ENCODE results near the gene PSPN. TPM values are rescaled to one million over a fixed set of nuclear protein-coding genes. Genes with fewer than 3 reads are reported as not detected.
"Not testable (repeated sequence)": the region's sequence is repeated elsewhere in the genome, so short reads cannot be mapped to it uniquely, and the experiment has no call there.

PSPN gene
- total RNA-seq, 1 experiment from 2014 or later, result 1.4 TPM

DNA sequence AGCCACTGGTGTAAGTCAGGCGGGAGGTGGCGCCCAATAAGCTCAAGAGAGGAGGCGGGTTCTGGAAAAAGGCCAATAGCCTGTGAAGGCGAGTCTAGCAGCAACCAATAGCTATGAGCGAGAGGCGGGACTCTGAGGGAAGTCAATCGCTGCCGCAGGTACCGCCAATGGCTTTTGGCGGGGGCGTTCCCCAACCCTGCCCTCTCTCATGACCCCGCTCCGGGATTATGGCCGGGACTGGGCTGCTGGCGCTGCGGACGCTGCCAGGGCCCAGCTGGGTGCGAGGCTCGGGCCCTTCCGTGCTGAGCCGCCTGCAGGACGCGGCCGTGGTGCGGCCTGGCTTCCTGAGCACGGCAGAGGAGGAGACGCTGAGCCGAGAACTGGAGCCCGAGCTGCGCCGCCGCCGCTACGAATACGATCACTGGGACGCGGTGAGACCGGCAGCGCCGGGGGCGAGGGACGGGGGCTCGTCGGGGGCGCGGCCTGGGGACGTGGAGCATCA is 3.1 kb downstream of the PSPN start, which contains the start of gene ALKBH7:
TSS of gene ALKBH7 (plus strand) at position 201 of the 502 bp plus-strand sequence. CDS start at position 228, 27 bp downstream.
- H3K36me3 ChIP-seq, result peaks cover 6% of the 10 kb centered on the region; the same call in 1 of the 2 replicates
- peaks cover 6% of the 10 kb centered on the region; the same call in 1 of the 2 replicates for H3K4me1 ChIP-seq
- H3K4me3 ChIP-seq, result peak within 1 kb of the TSS; percentile 92
- H3K27ac ChIP-seq, result peak within 1 kb of the TSS; percentile 84
- no peaks in the 10 kb centered on the region for H3K27me3 ChIP-seq
- no peaks in the 10 kb centered on the region for H3K9me3 ChIP-seq (replicated peaks)
- peak; percentile 99 to 100 for DNase-seq

DNA sequence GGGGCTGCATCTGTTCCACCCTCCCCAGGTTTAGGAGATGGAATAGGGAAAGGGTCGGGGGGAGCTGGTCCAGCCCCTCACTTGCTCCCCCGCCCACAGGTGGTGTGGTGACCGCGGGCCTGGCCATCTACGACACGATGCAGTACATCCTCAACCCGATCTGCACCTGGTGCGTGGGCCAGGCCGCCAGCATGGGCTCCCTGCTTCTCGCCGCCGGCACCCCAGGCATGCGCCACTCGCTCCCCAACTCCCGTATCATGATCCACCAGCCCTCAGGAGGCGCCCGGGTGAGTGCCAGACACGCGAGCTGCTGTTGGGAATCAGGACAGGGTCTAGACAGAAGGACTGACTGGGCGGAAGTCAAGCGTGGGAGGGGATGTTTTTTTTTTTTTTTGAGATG is 11.4 kb downstream of the PSPN start:
- peaks cover 22% of the 10 kb centered on the region for H3K36me3 ChIP-seq
- no peaks in the 10 kb centered on the region for H3K4me1 ChIP-seq
- no peaks in the 10 kb centered on the region for H3K9me3 ChIP-seq (replicated peaks)
- H3K27me3 ChIP-seq, result no peaks in the 10 kb centered on the region
- no peak for DNase-seq
- H3K27ac ChIP-seq, result no peak overlapping the region
- no peak overlapping the region for H3K4me3 ChIP-seq

DNA sequence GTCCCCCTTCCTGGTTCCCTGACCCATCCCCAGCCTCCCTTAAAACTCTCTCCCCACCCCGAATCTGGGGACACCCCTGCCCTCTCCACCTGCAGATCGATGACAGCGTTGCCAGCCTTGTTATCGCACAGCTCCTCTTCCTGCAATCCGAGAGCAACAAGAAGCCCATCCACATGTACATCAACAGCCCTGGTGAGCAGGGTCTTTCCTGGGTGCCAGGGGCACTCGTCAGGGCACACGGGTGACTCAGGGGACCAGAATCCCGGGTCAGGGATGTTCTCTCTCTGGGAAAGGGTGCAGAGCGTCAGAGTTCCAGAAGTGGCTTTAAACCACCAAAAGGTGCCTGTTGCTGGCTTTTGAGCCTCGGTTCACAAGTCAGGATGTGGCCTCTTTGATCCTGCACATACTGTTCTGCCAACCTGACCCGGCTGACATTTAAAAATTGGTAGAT is 13.4 kb downstream of the PSPN start:
- Histone ChIP-seq H3K4me3 (peak overlapping the region; percentile 94), H3K27ac (peak overlapping the region; percentile 82; the same call in 1 of the 2 replicates), H3K36me3 (peaks cover 16% of the 10 kb centered on the region), H3K27me3 (no peaks in the 10 kb centered on the region), H3K9me3 (replicated peaks) (no peaks in the 10 kb centered on the region), H3K4me1 (0 out of 2 replicates have a peak, but pooled peaks cover 3% of the 10 kb centered on the region)
- no peak for DNase-seq

DNA sequence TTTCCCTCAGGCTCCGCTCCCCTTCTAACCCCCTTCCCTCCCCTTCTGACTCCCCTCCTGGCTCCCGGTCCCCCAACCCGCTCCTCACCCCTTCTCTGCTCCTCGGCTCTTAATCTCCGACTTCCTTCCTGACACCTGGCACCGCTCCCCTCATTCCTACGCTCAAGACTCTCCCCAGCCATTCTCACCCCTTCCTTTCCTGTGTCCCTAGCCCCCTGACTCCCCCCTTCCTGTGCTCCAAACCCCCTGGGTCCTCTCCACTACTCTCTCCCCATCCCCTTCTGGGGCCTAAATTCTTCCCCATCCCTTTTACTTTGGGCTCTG is 13.7 kb downstream of the PSPN start:
- Histone ChIP-seq H3K4me1 (0 out of 2 replicates have a peak, but pooled peaks cover 3% of the 10 kb centered on the region), H3K4me3 (peak overlapping the region; percentile 94), H3K27me3 (no peaks in the 10 kb centered on the region), H3K36me3 (peaks cover 16% of the 10 kb centered on the region), H3K27ac (peak overlapping the region; percentile 82), H3K9me3 (replicated peaks) (no peaks in the 10 kb centered on the region)
- peak; percentile 34 to 41 for DNase-seq

DNA sequence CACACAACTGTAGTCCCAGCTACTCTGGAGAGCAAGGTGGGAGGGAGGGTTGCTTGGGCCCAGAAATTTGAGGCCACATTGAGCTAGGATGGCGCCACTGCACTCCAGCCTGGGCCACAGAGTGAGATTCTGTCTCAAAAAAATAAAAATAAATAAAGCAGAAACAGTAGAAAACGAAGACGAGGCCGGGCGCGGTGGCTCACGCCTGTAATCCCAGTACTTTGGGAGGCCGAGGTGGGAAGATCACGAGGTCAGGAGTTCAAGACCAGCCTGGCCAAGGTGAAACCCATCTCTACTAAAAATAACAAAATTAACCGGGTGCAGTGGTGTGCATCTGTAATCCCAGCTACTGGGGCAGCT is 14.9 kb downstream of the PSPN start:
- H3K9me3 ChIP-seq (replicated peaks); DNase-seq; H3K4me1 ChIP-seq; H3K36me3 ChIP-seq; H3K27me3 ChIP-seq; H3K27ac ChIP-seq: not testable (repeated sequence)
- H3K4me3 ChIP-seq, result peak overlapping the region; percentile 94

DNA sequence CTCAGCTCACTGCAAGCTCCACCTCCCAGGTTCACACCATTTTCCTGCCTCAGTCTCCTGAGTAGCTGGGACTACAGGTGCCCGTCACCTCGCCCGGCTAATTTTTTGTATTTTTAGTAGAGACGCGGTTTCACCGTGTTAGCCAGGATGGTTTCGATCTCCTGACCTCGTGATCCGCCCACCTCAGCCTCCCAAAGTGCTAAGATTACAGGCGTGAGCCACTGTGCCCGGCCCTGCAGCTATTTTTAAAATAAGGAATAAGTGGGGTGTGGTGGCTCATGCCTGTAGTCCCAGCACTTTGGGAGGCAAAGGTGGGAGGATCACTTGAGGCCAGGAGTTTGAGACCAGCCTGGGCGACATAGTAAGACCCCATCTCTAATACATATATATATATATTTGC is 15.3 kb downstream of the PSPN start:
- H3K4me1 ChIP-seq; H3K4me3 ChIP-seq; H3K27ac ChIP-seq; H3K27me3 ChIP-seq; H3K9me3 ChIP-seq (replicated peaks); H3K36me3 ChIP-seq; DNase-seq: not testable (repeated sequence)

DNA sequence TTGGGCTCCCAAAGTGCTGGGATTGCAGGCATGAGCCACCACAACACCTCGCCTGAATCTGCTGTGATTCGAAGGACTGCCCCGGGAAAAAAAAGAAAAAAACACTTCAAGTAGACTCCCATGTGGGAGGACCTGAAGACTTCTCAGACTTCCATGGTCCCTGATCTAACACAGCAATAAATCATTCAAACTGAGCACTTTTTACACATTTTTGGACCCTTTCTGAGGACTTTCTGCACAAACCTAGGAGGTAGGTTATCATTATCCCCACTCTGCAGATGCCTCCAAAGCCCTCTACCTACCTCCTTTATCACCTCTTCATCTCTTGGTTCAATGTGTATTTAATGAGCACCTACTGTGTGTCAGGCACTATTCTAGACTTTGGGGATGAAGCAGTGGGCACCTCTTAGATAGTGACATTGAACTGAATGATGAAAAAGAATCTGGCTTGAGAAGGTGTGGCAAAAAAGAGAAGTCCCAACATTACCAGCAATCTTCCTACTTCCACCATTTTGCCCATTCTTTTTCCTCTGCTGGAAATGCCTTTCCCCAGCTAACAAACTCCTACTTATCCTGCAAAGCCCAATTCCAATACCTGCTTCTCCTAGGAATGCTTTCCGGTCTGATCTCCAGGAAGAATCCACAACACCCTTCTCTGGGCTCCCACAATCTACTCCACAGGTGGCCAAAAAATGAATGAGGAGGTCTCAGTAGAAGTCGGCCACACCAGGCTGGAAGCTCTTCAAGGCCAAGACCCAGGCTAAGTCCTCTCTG is 16.0 kb downstream of the PSPN start:
- DNase-seq, result no peak
- H3K27me3 ChIP-seq, result no peaks in the 10 kb centered on the region

DNA sequence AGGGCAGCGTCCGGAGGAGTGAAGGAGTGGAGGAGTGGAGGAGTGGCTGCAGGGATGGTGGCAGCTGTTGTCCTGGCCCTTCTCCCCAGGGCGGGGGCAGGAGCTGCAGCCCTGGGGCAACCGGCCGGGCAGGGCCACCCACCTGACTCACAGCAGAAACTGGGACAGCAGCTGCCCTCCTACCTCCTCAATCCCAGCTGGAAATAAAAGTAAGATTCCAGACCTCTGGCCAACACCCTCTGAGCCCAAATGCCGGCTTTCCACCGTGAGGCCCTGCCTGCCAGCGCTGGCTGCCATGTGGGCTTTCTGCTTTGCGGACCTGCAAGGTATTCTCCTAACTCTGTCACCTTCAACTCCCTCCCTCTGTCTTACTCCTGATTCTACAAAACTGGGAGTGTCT is 17.7 kb downstream of the PSPN start:
- Histone ChIP-seq H3K36me3 (no peaks in the 10 kb centered on the region), H3K4me3 (0 out of 2 replicates have a peak overlapping the region, but pooled peaks have one; percentile 12), H3K9me3 (replicated peaks) (no peaks in the 10 kb centered on the region), H3K27ac (peak overlapping the region; percentile 39; the same call in 1 of the 2 replicates), H3K4me1 (0 out of 2 replicates have a peak, but pooled peaks cover 3% of the 10 kb centered on the region), H3K27me3 (no peaks in the 10 kb centered on the region)
- DNase-seq, result peak; percentile 85 to 86

More for the DNA sequence above, 16.0 kb downstream of the PSPN start:
- Histone ChIP-seq H3K27ac (no peak overlapping the region), H3K36me3 (no peaks in the 10 kb centered on the region), H3K4me3 (no peak overlapping the region), H3K4me1 (0 out of 2 replicates have a peak, but pooled peaks cover 3% of the 10 kb centered on the region), H3K9me3 (replicated peaks) (no peaks in the 10 kb centered on the region)

DNA sequence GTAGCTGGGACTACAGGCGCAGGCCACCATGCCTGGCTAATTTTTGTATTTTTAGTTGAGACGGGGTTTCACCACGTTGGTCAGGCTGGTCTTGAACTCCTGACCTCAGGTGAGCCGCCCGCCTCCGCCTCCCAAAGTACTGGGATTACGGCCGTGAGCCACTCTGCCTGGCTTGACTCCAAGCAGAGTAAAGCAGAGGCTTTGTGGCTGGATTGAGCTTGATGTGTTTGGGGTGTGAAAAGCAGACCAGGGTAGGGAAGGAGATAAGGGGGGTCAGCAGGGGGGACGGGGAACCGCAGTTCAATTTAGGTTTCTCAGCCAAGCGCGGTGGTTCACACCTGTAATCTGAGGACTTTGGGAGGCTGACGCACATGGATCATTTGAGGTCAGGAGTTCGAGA is 18.6 kb downstream of the PSPN start:
- no peaks in the 10 kb centered on the region for H3K36me3 ChIP-seq
- peak in 1 of 2 experiments; percentile 17 for DNase-seq
- H3K27me3 ChIP-seq, result no peaks in the 10 kb centered on the region
- no peak overlapping the region for H3K4me3 ChIP-seq
- H3K4me1 ChIP-seq, result 0 out of 2 replicates have a peak, but pooled peaks cover 3% of the 10 kb centered on the region
- H3K27ac ChIP-seq, result no peak overlapping the region
- no peaks in the 10 kb centered on the region for H3K9me3 ChIP-seq (replicated peaks)

DNA sequence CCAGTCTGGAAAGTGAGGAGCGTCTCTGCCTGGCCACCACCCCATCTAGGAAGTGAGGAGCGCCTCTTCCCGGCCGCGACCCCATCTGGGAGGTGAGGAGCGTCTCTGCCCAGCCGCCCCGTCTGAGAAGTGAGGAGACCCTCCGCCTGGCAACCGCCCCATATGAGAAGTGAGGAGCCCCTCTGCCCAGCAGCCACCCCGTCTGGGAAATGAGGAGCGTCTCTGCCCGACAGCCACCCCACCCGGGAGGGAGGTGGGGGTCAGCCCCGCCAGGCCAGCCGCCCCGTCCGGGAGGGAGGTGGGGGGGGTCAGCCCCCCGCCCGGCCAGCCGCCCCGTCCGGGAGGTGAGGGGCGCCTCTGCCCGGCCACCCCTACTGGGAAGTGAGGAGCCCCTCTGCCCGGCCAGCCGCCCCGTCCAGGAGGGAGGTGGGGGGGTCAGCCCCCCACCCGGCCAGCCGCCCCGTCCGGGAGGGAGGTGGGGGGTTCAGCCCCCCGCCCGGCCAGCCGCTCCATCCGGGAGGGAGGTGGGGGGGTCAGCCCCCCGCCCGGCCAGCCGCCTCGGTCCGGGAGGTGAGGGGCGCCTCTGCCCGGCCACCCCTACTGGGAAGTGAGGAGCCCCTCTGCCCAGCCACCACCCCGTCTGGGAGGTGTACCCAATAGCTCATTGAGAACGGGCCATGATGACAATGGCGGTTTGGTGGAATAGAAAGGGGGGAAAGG is 20.3 kb downstream of the PSPN start:
- H3K4me3 ChIP-seq; H3K36me3 ChIP-seq; H3K4me1 ChIP-seq; H3K27ac ChIP-seq; DNase-seq; H3K9me3 ChIP-seq (replicated peaks); H3K27me3 ChIP-seq: not testable (repeated sequence)

DNA sequence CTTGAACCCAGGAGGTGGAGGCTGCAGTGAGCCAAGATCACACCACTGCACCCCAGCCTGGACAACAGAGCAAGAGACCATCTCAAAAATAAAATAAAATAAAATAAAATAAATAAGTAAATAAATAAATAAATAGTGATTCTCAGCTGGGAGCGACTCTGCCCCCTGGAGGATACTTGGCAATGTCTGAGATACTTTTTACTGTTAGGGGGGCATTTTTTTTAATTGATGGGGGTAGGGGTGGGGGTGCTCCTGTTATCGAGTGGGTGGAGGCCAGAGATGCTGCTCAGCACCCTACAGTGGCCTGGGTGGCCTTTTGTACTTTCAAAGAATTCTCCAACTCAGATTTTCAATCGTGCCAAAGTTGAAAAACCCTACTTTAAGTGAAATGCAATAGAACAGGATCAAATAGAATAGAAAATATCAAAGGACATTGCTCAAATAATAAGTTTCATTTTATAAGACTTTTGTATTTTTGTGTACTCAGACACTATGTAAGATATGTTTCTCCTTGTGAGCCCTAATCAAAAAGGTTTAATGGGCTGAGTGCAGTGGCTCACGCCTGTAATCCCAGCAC is 21.5 kb downstream of the PSPN start:
- H3K27me3 ChIP-seq, result no peaks in the 10 kb centered on the region

DNA sequence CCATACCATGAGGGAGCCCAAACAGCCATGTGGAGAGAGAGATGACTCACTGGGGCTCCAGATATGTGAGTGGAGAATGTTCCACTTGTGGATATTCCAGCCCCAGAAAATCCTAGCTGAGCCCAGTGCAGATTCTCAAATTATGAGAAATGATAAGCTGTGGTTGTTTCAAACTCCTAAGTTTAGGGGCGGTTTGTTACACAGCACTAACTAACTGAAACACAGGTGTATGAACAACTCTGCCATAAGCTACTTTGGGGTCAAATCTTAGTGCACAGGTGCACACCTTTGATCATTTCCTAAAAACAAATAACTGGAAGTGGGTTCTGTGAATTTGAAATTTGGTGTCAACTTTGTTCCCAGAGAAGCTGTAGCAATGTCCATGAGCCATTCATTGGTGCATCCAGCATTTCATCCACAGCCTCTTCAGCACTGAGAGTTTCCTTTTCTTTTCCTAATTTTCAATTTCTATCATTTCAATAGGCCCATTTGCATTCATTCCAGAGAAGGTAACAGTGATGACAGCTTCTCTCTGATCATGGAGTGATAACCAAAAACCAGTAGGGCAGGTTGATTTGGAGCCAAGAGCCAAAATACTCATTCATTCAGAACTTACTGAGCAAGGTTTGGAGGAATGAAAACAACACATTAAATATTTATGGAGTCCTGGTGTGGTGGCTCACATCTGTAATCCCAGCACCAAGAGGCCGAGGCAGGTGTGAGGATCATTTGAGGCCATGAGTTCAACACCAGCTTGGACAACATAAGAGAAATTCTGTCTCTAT is 23.2 kb downstream of the PSPN start:
- no peak for DNase-seq
- Histone ChIP-seq H3K9me3 (replicated peaks) (no peaks in the 10 kb centered on the region), H3K4me3 (no peak overlapping the region), H3K36me3 (no peaks in the 10 kb centered on the region), H3K27me3 (no peaks in the 10 kb centered on the region), H3K4me1 (no peaks in the 10 kb centered on the region), H3K27ac (no peak overlapping the region)

More for the DNA sequence above, 21.5 kb downstream of the PSPN start:
- 0 out of 2 replicates have a peak, but pooled peaks cover 3% of the 10 kb centered on the region for H3K4me1 ChIP-seq
- no peak overlapping the region for H3K4me3 ChIP-seq
- H3K27ac ChIP-seq, result no peak overlapping the region
- DNase-seq, result no peak
- no peaks in the 10 kb centered on the region for H3K36me3 ChIP-seq
- no peaks in the 10 kb centered on the region for H3K9me3 ChIP-seq (replicated peaks)

DNA sequence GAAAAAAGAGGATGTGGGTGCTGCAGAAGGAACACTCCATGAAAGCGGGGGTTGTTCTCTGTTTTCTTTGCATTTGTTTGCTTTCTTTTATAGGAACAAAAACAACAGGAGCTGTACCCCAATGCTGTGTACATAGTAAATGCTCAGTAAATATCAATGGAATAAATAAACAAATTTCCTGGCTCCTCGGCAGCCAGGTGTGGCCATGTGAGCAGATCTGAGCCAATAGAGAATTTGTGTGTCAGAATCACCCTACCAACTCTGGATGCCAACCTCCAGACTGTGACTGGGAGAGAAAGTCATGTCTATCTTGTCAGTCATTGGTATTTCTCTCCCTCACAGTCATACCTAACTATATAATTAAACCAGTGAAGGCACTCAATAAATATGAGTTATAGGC is 25.0 kb downstream of the PSPN start:
- DNase-seq, result no peak
- Histone ChIP-seq H3K4me3 (no peak overlapping the region), H3K4me1 (no peaks in the 10 kb centered on the region), H3K27ac (no peak overlapping the region), H3K36me3 (no peaks in the 10 kb centered on the region), H3K27me3 (no peaks in the 10 kb centered on the region), H3K9me3 (replicated peaks) (no peaks in the 10 kb centered on the region)

DNA sequence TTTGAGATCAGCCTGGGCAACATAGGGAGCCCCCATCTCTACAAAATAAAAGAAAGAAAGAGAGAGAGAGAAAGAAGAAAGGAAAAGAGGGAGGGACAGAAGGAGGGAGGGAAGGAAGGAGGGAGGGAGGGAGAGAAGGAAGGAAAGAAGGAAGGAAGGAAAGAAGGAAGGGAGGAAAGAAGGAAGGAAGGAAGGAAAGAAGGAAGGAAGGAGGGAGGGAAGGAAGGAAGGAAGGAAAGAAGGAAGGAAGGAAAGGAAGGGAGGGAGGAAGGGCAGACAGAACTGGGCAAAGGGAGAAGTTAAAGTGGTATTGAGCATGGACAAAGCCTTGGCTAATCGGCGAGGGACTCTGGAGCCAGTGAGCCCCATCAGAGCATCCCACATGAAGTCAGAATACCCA is 26.5 kb downstream of the PSPN start:
- not testable (repeated sequence) for DNase-seq; H3K9me3 ChIP-seq (replicated peaks); H3K4me3 ChIP-seq; H3K27ac ChIP-seq; H3K36me3 ChIP-seq; H3K27me3 ChIP-seq; H3K4me1 ChIP-seq

All from SJCRH30 (cell line).